NCI-H2171 treated with DMSO at 0.1 percent for 48 hours (cell line): ENCODE measurements around the gene C8G.

Source experiments
- DNase-seq: peaks from one replicate; lab custom pipeline; 2025; lab: John Stamatoyannopoulos, UW

Gene C8G

DNA sequence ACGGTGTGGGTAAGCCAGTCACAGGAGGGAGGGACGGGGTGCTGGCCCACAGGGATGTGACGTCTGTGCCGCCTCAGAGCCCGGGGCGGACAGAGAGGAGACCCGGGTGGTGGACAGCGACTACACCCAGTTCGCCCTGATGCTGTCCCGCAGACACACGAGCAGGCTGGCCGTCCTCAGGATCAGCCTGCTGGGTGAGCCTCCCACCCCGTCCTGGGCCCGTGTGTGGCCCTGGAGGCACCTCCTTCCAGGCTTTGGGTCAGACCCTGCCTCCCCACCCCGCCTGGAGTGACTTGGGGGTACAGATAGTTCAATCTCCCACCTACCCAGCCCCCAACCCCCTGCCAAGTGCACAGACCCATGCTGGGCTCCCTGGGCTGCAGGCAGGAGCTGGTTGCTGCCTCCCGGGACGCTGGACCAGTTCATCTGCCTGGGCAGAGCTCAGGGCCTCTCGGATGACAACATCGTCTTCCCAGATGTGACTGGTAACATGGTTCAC, 8.8 kb downstream of the C8G start:
- no peak for DNase-seq

DNA sequence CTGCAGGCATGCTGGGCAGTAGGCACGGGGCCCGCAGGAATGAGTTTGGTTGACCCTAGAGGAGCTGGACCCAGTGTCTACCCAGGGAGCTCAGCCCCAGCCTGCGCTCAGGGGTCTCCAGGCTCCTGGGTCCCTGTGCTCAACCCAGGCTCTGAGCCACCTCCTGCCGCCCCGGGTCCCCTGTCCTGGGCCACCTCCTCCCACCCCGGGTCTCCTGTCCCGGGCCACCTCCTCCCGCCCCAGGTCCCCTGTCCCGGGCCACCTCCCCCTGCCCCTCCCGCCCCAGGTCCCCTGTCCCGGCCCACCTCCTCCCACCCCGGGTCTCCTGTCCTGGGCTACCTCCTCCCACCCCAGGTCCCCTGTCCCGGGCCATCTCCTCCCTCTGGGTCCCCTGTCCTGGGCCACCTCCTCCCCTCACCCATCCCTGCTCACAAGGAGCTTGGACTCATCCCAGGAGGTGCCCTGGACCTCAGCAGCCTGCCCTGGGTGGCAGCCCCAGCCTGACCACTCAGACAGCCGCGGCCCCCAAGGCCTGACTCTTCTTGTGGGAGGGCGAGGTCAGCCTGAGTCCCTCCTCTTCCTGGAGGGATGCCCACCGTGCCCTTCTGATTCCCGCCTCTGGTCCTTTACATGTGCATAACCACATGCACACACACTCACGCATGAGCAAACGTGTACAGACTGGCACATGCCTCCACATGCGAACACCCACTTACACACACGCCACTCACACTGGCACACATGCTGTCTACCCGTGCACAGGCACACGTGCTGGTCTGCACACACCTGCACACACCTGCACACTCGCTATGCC, 9.4 kb downstream of the C8G start:
- DNase-seq = no peak

DNA sequence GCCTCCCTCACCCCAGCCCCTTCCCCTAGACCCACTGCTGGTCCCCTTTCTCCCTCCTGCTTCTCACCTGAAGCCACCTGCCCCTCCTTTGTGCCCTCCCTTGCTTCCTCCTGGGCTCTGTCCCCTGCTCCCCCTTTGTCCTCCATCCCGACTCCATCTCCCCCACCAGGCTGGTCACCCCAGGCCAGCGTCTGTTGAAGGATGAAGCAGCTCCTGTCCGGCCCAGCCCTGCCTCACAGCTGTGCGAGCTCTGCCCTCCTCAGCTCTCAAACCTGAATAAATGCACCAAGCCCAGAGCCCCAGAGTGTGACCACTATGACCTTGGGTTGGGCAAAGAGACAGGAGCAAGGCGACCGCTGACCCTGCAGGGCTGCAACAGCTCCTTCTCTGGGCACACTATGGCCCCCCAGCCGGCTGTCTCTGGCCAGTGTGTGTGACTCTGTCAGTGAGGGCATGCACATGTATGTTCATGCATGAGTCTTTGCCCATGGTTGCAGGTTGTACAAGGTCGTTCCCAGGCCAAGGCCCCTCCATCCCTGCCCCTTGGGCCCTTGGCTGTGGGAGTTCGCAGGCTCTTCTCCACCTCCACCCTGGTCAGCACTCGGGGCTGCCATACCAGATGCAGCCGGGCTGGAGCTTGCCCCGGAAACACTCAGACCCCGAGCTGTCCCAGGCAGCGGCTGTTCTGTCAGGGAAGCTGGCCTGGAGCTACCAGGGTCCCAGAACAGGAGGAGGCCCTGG, 10.3 kb downstream of the C8G start:
- no peak for DNase-seq

DNA sequence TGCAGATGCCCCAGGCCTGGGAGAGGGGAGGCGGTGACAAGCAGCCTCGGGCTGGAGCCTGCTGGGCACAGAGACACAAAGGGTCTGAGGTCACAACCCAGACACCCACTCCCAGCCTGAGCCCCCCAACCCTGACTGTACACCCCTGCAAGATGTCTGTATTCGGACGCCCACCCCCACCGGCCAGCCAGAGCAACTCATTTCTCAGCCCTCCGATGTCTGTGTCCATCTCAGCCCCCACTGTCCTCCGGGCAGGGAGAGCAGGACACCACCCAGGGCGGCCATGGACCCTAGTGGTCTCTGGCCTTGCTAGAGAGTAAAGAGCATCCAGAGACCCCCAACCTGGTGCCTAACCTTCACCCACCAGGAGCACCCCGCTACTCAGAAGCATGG, 10.9 kb downstream of the C8G start:
- no peak for DNase-seq

DNA sequence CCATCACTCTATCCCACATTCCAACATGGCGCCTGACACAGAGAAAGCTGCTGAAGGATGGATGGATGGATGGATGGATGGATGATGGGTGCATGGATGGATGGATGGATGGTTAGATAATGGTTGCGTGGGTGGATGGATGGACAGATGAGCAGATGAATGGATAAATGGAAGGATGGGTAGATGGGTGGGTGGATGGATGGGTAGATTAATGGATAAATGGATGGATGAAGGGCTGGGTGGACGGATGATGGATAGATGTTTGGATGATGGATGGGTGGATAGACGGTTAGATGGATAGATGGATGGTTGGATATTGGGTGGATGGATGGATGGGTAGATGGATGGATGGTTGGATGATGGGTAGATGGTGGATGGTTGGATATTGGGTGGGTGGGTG, 11.6 kb downstream of the C8G start:
- no peak for DNase-seq

DNA sequence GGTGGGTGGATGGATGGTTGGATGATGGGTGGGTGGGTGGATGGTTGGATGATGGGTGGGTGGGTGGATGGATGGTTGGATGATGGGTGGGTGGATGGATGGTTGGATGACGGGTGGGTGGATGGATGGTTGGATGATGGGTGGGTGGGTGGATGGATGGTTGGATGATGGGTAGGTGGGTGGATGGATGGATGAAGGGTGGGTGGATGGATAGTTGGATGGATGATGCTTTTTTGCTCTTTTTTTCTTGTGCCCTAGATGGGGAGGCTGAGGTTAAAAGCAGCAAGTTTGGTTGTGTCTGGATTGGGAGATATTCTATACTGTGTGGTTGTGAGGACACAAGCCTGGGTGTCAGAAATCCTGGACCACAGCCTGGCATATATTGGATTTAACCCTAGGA, 12.4 kb downstream of the C8G start:
- no peak for DNase-seq

DNA sequence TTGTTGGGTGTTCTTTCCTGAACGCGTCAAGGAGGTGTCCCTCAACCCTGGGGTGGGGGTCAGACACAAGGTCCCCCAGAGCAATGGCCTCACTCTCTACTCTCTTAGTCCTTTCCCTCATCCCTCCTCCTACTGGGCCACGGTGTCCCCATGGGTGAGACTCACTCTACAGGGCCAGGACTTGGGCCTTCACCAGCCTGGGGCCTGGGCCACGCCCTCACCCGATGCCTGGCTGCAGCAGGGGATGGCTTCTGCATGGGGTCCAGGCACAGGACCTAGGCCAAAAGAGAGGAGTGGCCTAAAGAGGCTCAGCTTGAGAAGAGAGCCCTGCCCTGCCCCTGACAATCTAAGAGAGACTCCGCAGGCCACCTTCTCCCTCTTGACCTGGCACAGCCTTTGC, 12.9 kb downstream of the C8G start:
- no peak for DNase-seq

DNA sequence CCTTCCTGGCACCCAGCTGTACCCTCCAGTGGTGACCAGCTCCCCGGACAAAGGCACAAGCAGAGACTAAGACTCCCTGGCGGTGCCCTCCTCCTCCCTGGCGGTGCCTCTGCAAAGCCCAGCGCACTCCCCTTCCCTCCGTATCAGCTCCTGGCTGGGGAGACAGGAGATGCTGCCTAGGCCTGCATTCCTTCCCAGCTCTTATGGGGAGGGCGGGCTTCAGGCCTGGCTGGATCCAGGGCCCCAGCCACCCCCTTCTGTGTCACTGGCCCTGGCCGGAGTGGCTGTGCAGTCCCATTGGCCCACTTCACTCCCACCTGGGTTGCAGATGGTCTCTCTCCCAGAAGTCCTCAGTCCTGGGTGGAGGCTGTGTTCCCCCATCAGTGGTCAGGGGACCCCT, 13.4 kb downstream of the C8G start:
- no peak for DNase-seq

DNA sequence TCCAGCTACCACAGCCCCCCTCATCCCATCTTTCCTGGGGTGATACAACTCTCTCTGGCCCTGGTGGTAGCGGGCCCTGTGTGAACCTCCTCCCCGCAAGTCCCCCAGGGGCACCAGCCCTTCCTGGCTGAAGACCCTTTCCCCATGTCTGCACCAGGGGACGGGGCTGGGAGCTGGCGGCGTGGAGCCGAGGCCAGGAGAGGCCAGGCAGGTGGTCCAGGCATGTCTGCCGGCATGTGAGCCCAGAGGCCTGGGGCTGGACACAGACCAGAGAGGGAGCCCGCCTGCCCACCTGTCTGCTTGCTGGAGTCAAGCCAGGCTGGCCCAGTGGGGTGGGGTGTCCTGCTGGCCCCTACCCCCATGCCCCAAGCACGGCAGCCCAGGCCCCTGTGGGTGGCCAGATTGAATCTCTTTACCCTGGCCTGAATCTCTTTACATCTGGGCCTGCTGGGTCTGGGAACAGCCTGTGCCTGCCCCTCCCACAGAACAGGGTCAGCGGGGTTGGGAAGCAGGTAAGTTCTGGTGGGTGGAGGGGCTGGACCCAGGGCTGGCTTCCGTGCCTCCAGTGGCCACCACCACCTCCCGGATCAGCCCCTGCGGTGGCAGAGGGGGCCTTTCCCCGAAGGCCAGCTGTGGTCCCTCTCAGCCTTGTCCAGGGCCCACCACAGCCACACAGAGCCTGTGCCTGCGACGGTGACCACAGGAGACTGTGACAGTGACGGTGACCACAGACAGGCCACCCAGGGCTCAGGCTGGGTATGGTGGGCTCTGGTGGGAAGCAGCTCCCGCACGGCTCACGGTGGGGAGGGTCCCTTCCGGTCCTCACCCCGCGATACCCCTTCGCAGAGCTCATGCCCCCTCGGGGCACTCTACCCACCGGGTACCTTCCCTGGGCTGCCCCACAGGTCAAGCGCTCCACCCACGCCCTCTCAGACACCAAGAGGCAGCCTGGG, 14.1 kb downstream of the C8G start:
- no peak for DNase-seq

DNA sequence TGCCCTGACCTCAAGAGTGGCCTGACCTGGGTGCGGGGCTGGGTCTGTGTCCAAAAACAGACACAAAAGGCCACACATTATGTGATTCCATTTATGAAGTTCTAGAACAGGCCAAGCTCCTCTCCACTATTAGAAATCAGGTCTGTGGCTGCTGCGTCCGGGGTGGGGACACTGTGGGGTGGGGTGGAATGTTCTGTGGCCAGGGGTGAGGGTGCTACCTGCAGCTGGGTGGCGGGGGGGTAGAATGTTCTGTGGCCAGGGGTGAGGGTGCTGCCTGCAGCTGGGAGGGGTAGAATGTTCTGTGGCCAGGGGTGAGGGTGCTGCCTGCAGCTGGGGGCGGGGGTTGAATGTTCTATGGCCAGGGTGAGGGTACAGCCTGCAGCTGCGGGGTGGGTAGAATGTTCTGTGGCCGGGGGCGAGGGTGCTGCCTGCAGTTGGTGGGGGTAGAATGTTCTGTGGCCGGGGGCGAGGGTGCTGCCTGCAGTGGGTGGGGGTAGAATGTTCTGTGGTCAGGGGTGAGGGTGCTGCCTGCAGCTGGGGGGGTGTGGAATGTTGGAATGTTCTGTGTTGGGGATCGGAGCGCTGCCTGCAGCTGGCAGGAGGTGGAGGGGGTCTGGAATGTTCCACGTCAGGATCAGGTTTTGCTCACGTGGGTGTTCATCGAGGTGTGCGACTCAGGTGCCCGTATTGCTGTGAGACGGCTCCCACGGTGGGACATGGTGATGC, 15.3 kb downstream of the C8G start:
- no peak for DNase-seq

DNA sequence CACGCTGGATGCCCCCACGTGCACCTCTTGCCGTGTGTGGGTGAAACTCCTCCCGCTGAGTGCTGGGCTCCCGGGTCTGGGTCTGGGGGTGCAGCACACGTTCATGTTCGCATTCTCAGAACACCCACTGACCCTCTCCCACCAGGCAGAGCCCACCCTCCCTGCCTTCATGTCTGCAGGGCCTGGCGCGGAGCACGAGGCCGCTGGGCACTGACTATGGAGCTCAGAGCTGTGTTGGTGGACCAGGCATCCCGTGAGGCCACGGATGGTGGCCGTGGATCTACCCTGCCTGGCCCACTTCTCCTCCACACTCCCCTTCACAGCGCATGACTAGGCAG, 15.9 kb downstream of the C8G start:
- DNase-seq = no peak

DNA sequence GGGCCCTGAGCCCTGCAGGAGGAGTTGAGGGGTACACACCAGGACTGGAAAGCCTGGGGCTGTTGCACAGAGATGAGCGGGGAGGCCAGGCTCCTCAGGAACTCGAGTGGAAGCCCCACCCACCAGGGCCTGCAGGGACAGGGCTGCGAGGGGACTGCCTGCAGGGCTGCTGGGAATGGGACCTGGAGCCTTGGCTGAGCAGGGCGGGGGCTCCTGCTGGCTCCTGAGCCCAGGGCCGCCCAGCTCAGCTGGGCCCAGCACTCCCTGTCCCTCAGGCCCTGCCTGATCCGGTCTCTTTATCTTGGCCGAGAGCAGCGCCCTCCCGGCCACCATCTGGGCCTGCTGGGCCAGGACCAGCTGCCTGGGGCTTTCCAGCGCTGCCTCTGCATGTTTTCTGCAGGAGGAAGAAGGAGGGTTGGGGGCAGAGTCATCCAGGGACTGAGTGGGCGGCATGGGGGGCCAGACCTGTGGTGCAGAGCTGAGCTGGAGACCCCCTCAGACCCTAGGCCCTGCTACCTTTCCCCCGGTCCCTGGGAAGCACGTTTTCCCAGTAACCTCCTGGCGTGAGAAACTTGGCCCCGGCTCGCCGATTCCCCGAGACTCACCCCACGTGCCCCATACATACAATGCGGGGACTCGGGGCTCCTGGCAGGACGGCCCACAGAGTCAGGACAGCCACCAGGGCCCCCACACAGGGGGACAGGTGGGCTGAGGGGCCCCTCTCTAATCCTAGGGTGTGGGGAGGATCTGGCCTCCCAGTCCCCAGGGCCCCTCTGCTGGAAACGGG, 16.4 kb downstream of the C8G start:
- no peak for DNase-seq

DNA sequence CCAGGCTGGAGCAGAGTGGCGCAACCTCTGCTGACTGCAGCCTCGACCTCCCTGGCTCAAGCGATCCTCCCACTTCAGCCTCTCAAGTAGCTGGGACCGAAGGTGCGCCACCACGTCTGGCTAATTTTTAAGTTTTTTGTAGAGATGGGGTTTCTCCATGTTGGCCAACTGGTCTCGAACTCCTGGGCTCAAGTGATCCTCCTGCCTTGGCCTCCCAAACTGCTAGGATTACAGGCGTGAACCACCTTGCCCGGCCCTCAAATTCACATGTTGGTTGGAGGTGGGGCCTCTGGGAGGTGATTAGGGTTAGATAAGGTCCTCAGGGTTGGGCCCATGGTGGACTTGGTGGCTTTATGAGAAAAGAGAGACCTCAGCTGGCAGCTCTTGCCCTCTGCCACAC, 17.1 kb downstream of the C8G start:
- DNase-seq = no peak

DNA sequence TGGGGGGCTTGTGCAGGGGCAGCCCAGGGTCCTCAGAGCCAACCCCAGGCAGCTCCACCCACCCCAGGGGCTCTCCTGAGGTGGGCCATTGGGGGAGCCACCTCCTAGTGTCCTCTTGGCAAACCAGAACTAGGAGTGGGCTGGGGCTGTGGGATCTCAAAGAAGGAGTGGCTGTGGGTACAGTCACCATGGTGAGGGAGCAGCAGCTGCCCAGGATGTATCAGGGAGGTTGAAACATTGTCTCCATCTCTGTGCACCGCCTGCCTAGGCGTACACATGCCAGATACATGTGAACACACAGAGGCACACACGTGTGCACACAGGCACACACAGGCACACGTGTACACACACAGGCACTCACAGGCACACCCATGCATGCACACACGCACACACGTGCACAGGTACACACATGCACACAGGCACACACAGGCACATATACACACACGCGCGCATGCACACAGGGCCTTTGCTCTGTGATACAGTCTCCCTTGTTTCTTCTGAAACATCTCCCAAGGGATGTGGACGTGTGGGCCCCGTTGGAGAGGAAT, 17.7 kb downstream of the C8G start:
- no peak for DNase-seq

DNA sequence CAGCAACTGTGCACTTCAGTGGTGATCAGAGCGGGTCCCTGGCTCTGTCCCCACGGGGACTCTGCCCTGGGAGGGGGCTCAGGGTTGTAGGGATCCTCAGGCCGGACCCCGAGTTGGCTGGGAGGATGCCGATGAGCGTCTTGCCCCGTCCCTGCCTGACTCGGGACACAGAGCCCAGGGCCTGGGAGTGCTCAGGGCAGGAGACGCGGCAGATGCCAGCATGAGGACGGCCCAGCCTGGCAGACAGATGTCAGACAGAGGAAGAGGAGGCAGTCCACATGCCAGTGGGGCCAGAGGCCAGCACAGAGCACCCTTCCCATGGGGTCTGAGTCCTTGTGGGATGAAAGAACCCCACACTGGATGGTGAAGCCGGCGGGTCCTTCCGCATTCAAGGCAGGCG, 18.3 kb downstream of the C8G start:
- DNase-seq = no peak

DNA sequence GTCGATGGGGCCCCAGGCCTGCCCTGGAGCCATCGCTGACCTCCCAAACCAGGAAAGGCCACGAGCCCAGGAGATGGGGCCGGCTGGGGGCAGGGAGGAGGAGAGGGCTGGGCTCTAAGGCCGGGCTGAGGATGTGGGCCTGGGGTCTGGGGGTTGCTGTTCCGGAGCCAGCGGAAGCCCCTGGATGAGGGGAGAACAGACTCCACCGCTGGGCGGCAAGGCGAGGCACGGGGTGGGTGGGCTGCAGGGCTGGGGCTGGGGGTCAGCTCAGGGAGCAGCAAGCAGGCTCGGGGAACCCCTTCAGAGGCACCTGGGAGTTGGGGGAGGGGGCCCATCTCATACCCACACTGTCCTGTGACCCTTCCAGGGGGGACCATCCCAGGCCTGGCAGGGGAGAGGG, 18.7 kb downstream of the C8G start:
- no peak for DNase-seq

DNA sequence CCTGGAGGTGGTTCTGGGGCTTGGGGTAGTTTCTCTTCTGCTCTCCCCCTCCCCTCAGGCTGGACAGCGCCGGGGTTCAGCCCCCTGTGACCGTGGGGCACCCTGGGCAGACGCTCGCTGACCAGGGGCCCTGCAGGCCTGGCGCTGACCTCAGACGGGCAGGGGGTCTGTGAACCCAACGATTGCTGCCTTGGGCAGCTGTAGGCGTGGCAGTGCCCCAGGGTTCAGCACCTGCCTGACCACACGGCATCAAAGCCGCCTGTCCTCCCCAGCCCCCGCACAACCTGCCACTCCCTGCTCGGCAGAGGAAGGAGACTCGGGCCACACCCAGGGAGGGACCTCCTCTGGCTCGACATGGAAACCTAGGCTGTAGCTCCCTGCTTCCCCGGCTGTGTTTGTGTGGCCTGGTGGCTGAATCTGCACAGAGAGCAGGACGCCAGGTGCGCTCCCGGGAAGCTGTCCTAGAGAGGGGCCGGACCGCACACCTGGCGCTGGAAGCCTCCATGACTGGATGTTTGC, 19.2 kb downstream of the C8G start:
- no peak for DNase-seq

DNA sequence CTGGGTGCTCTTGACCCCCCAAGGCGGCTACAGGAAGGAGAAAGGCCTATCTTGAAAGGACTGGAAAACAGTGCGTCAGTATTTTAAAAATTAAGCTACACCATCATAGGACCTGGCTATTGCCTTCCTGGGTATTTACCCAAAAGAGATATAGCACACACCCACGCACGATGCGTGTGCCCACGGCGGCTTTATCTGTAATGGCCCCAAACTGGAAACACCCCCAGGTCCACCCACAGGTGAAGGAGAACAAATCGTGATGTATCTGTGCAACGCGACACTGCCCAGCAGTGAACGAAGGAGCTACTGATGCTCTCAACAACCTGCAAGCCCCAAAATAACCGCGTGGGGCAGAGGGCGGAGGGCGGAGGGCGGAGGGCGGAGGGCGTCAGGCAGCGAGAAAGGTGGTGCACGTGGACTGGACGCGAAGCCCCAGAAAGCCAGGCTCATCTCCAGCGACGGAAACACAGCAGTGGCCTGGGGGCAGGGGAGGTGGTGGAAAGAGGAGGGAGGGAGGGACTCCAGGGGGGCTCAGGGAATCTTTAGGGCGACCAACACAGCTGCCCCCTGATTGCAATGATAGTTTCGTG, 19.9 kb downstream of the C8G start:
- DNase-seq = no peak

DNA sequence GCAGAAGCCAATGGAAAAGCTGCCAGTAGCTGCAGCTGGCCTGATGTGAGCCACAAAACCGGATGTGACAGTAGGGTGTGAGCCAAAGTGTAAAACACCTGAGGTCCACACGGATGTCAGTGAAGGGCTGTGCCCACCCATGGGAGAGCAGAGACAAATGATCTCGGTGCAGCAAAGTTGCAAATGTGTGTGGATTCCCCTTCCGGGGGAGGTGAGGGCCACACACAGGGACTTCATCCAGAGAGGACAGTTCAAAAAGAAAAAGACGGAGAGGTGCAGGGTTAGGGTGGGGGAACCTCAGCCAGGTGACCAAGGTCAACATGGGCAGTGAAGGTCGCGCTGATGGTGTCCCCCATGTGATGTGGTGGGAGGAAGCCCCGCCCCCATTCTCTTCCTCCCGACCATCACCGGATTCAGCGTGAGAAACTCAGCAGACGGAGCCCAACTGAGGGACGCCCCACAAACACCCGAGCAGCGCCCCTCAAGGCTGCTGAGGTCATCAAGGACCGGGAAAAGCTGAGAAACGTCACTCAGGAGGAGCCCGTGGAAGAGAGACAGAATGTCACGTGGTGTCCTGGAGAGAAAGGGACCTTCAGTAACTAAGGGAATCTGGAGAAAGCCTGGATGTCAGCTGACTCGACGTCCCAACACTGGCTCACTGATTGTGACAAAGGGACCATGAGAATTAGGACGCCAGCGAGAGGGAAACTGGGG, 20.9 kb downstream of the C8G start:
- no peak for DNase-seq
